Neuronal stem cell (in vitro differentiated cells): Measurements from ENCODE around the gene ERCC8.

Experiments used
- DNase-seq: peaks from one replicate; pipeline ENCODE4 v3.0.0-alpha.2; 2013; ENCODE audit warnings: low spot score
- H2AFZ ChIP-seq: one replicate; pipeline ENCODE4 v1.6.1; 2013; ENCODE audit warnings: mild to moderate bottlenecking, low read length, inconsistent platforms
- H2AK5ac ChIP-seq: 2 replicates; pipeline ENCODE4 v1.6.1; 2013; ENCODE audit warnings: low read depth, mild to moderate bottlenecking, inconsistent platforms, low read length, moderate library complexity, mixed read lengths
- H2BK120ac ChIP-seq: 2 replicates; pipeline ENCODE4 v1.6.1; 2013; ENCODE audit warnings: low read depth, mild to moderate bottlenecking, inconsistent platforms, low read length, moderate library complexity, mixed read lengths
- H2BK12ac ChIP-seq: one replicate; pipeline ENCODE4 v1.6.1; 2013; ENCODE audit warnings: low read length, inconsistent platforms
- H2BK15ac ChIP-seq: 2 replicates; pipeline ENCODE4 v1.6.1; 2013; ENCODE audit warnings: mild to moderate bottlenecking, low read length, inconsistent platforms, mixed read lengths
- H2BK5ac ChIP-seq: one replicate; pipeline ENCODE4 v1.6.1; 2013; ENCODE audit warnings: inconsistent platforms, mild to moderate bottlenecking, low read length, moderate library complexity
- H3K14ac ChIP-seq: one replicate; pipeline ENCODE4 v1.6.1; 2013; ENCODE audit warnings: low read length, inconsistent platforms
- H3K18ac ChIP-seq: 2 replicates; pipeline ENCODE4 v1.6.1; 2013; ENCODE audit warnings: low read length, inconsistent platforms
- H3K23ac ChIP-seq: 2 replicates; pipeline ENCODE4 v1.6.1; 2013; ENCODE audit warnings: low read depth, mild to moderate bottlenecking, mixed read lengths, low read length, inconsistent platforms; ENCODE audit not compliant: poor library complexity
- H3K27ac ChIP-seq: replicated peaks from 3 replicates; pipeline ENCODE4 v1.5.1; 2013; ENCODE audit warnings: low read length, inconsistent platforms
- H3K27me3 ChIP-seq, 3 experiments: 2 replicates each; pipeline ENCODE4 v1.6.1; 2013; ENCODE audit warnings: low read length in 3 of 3, mild to moderate bottlenecking in 2 of 3, inconsistent platforms in 1 of 3, low read depth in 1 of 3, mixed read lengths in 1 of 3, moderate library complexity in 1 of 3; ENCODE audit not compliant: control insufficient read depth in 3 of 3, insufficient read depth in 3 of 3
- H3K36me3 ChIP-seq, 2 donors: replicated peaks in 1 of 2; 2 replicates each; pipeline ENCODE4 v1.6.1; 2013; ENCODE audit warnings: low read length in 2 of 2; ENCODE audit not compliant: control insufficient read depth in 2 of 2, insufficient read depth in 2 of 2
- H3K4ac ChIP-seq: 2 replicates; pipeline ENCODE4 v1.6.1; 2013; ENCODE audit warnings: inconsistent platforms, mild to moderate bottlenecking, low read length, moderate library complexity
- H3K4me1 ChIP-seq, 2 donors: 1 replicate in 1 of 2; 2 replicates in 1 of 2; pipeline ENCODE4 v1.6.1; 2013; ENCODE audit warnings: low read length in 2 of 2, low read depth in 1 of 2; ENCODE audit not compliant: control insufficient read depth in 2 of 2, insufficient read depth in 1 of 2
- H3K4me2 ChIP-seq: one replicate; pipeline ENCODE4 v1.6.1; 2013; ENCODE audit warnings: mild to moderate bottlenecking, low read length, inconsistent platforms; ENCODE audit not compliant: insufficient read depth, poor library complexity, severe bottlenecking
- H3K4me3 ChIP-seq, 2 donors: 2 replicates each; pipeline ENCODE4 v1.5.1; 2013; ENCODE audit warnings: low read length in 2 of 2, mild to moderate bottlenecking in 2 of 2, inconsistent platforms in 1 of 2, moderate library complexity in 1 of 2
- H3K79me1 ChIP-seq: one replicate; pipeline ENCODE4 v1.6.1; 2013; ENCODE audit warnings: low read depth, mild to moderate bottlenecking, inconsistent platforms, low read length, moderate library complexity
- H3K9ac ChIP-seq: one replicate; pipeline ENCODE4 v1.6.1; 2013; ENCODE audit warnings: mild to moderate bottlenecking, low read depth, low read length, inconsistent platforms; ENCODE audit not compliant: poor library complexity
- H3K9me3 ChIP-seq, 2 donors: replicated peaks in 1 of 2; 2 replicates each; pipeline versions ENCODE3 to v1.6.1; 2013; ENCODE audit warnings: low read length in 2 of 2, mild to moderate bottlenecking in 2 of 2, inconsistent platforms in 1 of 2, low read depth in 1 of 2, mixed read lengths in 1 of 2, moderate library complexity in 1 of 2; ENCODE audit not compliant: control insufficient read depth in 2 of 2, insufficient read depth in 1 of 2
- H4K8ac ChIP-seq: one replicate; pipeline ENCODE4 v1.6.1; 2013; ENCODE audit warnings: low read depth, mild to moderate bottlenecking, inconsistent platforms, low read length, moderate library complexity
- H4K91ac ChIP-seq: one replicate; pipeline ENCODE4 v1.6.1; 2013; ENCODE audit warnings: low read length, low read depth, mild to moderate bottlenecking, inconsistent platforms; ENCODE audit not compliant: poor library complexity
- WGBS, 2 donors: extraction: QIAGEN DNeasy Blood & Tissue Kit; methylation state at CpG; one replicate each; pipeline ENCODE4 v1.1.7; 2013; ENCODE audit warnings: missing lambda C conversion rate in 2 of 2, mixed read lengths in 1 of 2; ENCODE audit not compliant: insufficient read length in 2 of 2, insufficient replicate concordance in 1 of 2; ENCODE audit errors: extremely low coverage in 2 of 2; 5-methylcytosine and 5-hydroxymethylcytosine counted together

Gene ERCC8

DNA sequence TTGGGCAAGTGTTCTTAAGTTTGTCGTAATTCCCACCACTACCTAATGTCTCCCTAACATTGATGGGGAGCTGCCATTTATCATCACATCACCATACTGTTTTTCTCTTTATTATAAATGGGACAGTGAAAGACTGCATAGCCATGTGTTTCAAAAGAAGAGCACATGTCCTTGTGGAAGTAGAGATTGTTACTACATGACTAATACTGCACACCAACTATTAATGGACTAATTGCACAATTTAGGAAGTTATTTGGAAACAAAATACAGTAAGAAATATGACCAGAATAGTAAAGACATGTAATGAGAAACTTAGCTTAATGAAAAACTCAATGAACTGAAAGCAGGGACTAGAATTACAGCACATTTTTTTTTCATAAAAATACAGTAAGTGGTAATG is 88.8 kb downstream of the ERCC8 start:
- no peak overlapping the region for H3K4me3 ChIP-seq
- H2AK5ac ChIP-seq: no peak overlapping the region
- H2BK120ac ChIP-seq: no peak overlapping the region
- H3K14ac ChIP-seq: no peak overlapping the region
- no CpG with 5 or more reads among the region's 1 CpG for WGBS, 2 donors
- H3K27me3 ChIP-seq: no peaks in the 10 kb centered on the region
- H3K9ac ChIP-seq: no peak overlapping the region
- H2BK5ac ChIP-seq: no peak overlapping the region
- no peak overlapping the region for H3K27ac ChIP-seq
- no peaks in the 10 kb centered on the region for H3K79me1 ChIP-seq
- H3K18ac ChIP-seq: no peak overlapping the region
- no peak overlapping the region for H3K4ac ChIP-seq
- H3K36me3 ChIP-seq: no peaks in the 10 kb centered on the region
- no peak overlapping the region for H4K91ac ChIP-seq
- no peaks in the 10 kb centered on the region for H3K4me1 ChIP-seq
- no peak overlapping the region for H3K4me2 ChIP-seq
- no peak overlapping the region for H4K8ac ChIP-seq
- no peak overlapping the region for H2AFZ ChIP-seq
- H2BK15ac ChIP-seq: no peak overlapping the region
- no peaks in the 10 kb centered on the region for H3K9me3 ChIP-seq
- DNase-seq: no peak
- no peak overlapping the region for H3K23ac ChIP-seq
- no peak overlapping the region for H2BK12ac ChIP-seq

DNA sequence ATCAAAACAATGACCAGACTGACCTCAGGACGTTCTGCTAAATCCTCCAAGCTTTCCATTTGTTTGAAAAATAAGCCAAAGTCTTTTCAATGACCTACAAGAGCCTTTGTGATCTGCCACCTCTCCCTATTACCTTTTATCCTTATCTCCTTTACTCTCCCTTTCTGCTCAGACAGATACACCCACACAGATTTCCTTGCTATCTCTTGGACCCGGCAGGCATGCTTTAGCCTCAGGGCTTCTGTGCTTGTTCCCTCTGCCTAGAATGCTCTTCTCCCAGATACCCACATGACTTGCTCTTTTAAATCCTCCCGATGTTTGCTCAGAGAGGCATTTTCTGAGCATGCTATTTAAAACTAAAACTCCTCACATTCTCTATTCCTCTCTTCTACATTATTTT is 91.9 kb downstream of the ERCC8 start:
- H3K9ac ChIP-seq: no peak overlapping the region
- H3K23ac ChIP-seq: no peak overlapping the region
- no peak overlapping the region for H3K18ac ChIP-seq
- H2BK120ac ChIP-seq: no peak overlapping the region
- no peak overlapping the region for H3K4me2 ChIP-seq
- no peak overlapping the region for H3K4ac ChIP-seq
- no peaks in the 10 kb centered on the region for H3K9me3 ChIP-seq
- no peak overlapping the region for H2AFZ ChIP-seq
- no peak overlapping the region for H2BK15ac ChIP-seq
- no CpG with 5 or more reads among the region's 3 CpGs for WGBS, 2 donors
- DNase-seq: no peak
- H3K36me3 ChIP-seq: no peaks in the 10 kb centered on the region
- no peak overlapping the region for H2AK5ac ChIP-seq
- H3K27me3 ChIP-seq: peaks cover 0 to 2% (median 0%) of the 10 kb centered on the region in 3 experiments
- H4K8ac ChIP-seq: no peak overlapping the region
- no peak overlapping the region for H2BK12ac ChIP-seq
- H3K27ac ChIP-seq: no peak overlapping the region
- H3K4me3 ChIP-seq: no peak overlapping the region
- H3K79me1 ChIP-seq: no peaks in the 10 kb centered on the region
- H2BK5ac ChIP-seq: no peak overlapping the region
- no peak overlapping the region for H4K91ac ChIP-seq
- no peaks in the 10 kb centered on the region for H3K4me1 ChIP-seq
- no peak overlapping the region for H3K14ac ChIP-seq

DNA sequence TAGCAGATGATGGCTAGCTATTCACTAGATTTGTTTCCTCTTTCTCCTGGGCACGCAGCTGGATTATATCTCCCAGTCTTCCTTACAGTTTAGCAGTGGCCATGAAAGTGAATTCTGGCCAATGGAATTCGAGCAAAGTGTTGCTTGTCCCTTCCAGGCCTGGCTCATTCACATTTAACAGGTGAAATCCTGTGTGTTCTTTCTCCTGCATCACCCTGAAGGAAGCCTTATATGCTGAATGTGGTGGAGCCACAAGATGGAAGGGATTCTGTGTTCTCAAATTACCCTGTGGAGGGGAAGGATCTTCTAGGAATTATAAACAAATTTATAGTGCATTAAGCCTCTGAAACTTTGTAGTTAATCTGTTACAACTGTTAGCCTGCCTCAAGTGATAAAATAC is 92.6 kb downstream of the ERCC8 start:
- Histone ChIP-seq H3K79me1 (no peaks in the 10 kb centered on the region), H3K9ac (no peak overlapping the region), H3K36me3 (no peaks in the 10 kb centered on the region), H3K4me1 (no peaks in the 10 kb centered on the region), H3K27ac (no peak overlapping the region), H2AFZ (no peak overlapping the region), H3K4me3 (no peak overlapping the region), H3K4me2 (no peak overlapping the region), H2BK12ac (no peak overlapping the region), H3K4ac (no peak overlapping the region), H2BK5ac (no peak overlapping the region), H3K23ac (no peak overlapping the region), H3K18ac (no peak overlapping the region), H3K14ac (no peak overlapping the region), H2BK120ac (no peak overlapping the region), H3K9me3 (no peaks in the 10 kb centered on the region), H4K91ac (no peak overlapping the region), H4K8ac (no peak overlapping the region), H2AK5ac (no peak overlapping the region), H3K27me3 (peaks cover 0 to 6% (median 0%) of the 10 kb centered on the region in 3 experiments), H2BK15ac (no peak overlapping the region)
- no CpG with 5 or more reads among the region's 2 CpGs for WGBS, 2 donors
- no peak for DNase-seq

DNA sequence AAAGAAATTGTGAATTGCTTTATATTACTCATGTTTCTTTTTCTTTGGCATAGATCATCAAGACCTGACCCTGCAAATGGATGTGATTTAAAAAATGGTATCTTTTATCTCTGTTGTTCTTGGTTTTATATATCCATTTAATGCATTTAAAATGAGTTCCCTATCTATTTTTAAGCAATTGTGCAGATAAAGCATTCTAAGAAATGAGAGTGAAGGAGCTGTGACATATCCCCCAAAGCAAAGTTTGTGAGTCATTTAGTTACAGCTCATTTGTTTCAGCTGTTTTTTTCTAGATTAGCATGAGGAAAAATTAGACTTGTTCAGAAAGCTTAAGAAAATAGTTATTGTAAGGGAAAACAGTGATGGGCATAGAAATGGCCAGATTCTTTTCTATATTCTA is 93.2 kb downstream of the ERCC8 start:
- no peak overlapping the region for H3K14ac ChIP-seq
- H3K36me3 ChIP-seq: no peaks in the 10 kb centered on the region
- H3K4me3 ChIP-seq: no peak overlapping the region
- H2BK15ac ChIP-seq: no peak overlapping the region
- no peak overlapping the region for H3K27ac ChIP-seq
- no peaks in the 10 kb centered on the region for H3K79me1 ChIP-seq
- no peak overlapping the region for H3K23ac ChIP-seq
- H2BK5ac ChIP-seq: no peak overlapping the region
- H3K4ac ChIP-seq: no peak overlapping the region
- no peak overlapping the region for H2AK5ac ChIP-seq
- no peak overlapping the region for H3K9ac ChIP-seq
- no peak overlapping the region for H4K91ac ChIP-seq
- H3K18ac ChIP-seq: no peak overlapping the region
- no peaks in the 10 kb centered on the region for H3K4me1 ChIP-seq
- H3K27me3 ChIP-seq: peaks cover 0 to 13% (median 0%) of the 10 kb centered on the region in 3 experiments
- DNase-seq: no peak
- no peak overlapping the region for H2BK120ac ChIP-seq
- H2BK12ac ChIP-seq: no peak overlapping the region
- H2AFZ ChIP-seq: no peak overlapping the region
- no peaks in the 10 kb centered on the region for H3K9me3 ChIP-seq
- H3K4me2 ChIP-seq: no peak overlapping the region
- H4K8ac ChIP-seq: no peak overlapping the region
